ENCODE data around the gene LARGE1.

LARGE1 gene

DNA sequence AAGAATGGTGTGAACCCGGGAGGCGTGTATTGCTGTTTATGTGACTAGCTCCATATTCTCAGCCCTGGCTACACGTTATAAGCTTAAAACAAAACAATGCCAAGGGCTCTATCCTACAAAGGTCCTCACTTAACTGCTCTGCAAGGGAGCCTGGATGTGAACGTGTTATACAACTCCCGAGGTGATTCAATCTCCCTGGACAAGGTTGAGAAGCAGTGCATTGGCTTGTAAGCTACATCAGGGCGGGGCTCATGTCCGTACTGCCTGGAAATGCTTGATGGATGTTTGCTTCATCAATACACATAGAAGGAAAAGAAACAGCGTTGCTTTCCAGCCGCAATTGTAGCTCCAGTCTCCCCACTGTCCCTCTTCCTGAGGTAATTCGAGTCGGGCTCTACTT, 605.2 kb downstream of the LARGE1 start:
- Histone ChIP-seq H3K4me3 (ENCODE audit: low read depth, low read length, poor library complexity, severe bottlenecking) (no peak overlapping the region), H4K20me1 (ENCODE audit: insufficient read depth, low read length) (no peaks in the 10 kb centered on the region), H3K4me1 (ENCODE audit: insufficient read depth, low read length, severe bottlenecking) (peaks cover 4% of the 10 kb centered on the region), H3K27me3 (ENCODE audit: insufficient read depth, low read length) (no peaks in the 10 kb centered on the region), H3K4me2 (ENCODE audit: low read length) (no peak overlapping the region), H3K9ac (ENCODE audit: low read length) (no peak overlapping the region), H3K9me2 (ENCODE audit: low read depth, low read length) (no peaks in the 10 kb centered on the region), H2AFZ (ENCODE audit: low read length) (no peak overlapping the region), H3K36me3 (ENCODE audit: insufficient read depth, low read length) (no peaks in the 10 kb centered on the region), H3K27ac (ENCODE audit: low read depth, low read length, poor library complexity, severe bottlenecking) (no peak overlapping the region), H3F3A (ENCODE audit: insufficient read depth, low read length) (no peaks in the 10 kb centered on the region), H3K9me3 (ENCODE audit: low read length) (no peaks in the 10 kb centered on the region), H3K79me2 (ENCODE audit: insufficient read depth, low read length) (no peaks in the 10 kb centered on the region)
- TF ChIP-seq EZH2 (IDR thresholded peaks at IDR 0.05; ENCODE audit: borderline replicate concordance, low read length) = no peak
- TF ChIP-seq, protein P1, sequence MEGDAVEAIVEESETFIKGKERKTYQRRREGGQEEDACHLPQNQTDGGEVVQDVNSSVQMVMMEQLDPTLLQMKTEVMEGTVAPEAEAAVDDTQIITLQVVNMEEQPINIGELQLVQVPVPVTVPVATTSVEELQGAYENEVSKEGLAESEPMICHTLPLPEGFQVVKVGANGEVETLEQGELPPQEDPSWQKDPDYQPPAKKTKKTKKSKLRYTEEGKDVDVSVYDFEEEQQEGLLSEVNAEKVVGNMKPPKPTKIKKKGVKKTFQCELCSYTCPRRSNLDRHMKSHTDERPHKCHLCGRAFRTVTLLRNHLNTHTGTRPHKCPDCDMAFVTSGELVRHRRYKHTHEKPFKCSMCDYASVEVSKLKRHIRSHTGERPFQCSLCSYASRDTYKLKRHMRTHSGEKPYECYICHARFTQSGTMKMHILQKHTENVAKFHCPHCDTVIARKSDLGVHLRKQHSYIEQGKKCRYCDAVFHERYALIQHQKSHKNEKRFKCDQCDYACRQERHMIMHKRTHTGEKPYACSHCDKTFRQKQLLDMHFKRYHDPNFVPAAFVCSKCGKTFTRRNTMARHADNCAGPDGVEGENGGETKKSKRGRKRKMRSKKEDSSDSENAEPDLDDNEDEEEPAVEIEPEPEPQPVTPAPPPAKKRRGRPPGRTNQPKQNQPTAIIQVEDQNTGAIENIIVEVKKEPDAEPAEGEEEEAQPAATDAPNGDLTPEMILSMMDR (IDR thresholded peaks at IDR 0.05; ENCODE audit: low read length) = no peak

DNA sequence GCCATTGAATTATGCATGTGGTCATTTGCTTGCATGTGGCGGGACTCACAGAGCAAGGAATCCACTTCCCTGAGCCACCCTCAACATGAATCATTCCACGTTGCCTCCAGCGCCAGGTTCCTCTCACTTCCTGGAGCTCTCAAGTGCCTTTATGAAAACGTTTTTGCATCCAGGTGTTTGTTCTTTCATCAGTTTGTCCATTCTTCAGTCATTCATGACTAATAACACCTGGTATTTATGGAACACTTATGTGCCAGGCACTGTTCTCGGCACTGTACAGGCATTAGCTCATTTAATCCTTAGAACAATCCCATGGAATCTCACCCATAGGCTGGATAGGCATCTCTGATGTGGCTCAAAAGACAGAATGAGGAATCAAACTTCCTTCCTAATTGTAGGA, 606.0 kb downstream of the LARGE1 start:
- no peak overlapping the region for H2AFZ ChIP-seq (ENCODE audit: low read length)
- no peaks in the 10 kb centered on the region for H3K36me3 ChIP-seq (ENCODE audit: insufficient read depth, low read length)
- H3K27ac ChIP-seq (ENCODE audit: low read depth, low read length, poor library complexity, severe bottlenecking) = no peak overlapping the region
- no peak overlapping the region for H3K4me2 ChIP-seq (ENCODE audit: low read length)
- no peak overlapping the region for H3K4me3 ChIP-seq (ENCODE audit: low read depth, low read length, poor library complexity, severe bottlenecking)
- no peaks in the 10 kb centered on the region for H3K79me2 ChIP-seq (ENCODE audit: insufficient read depth, low read length)
- H3F3A ChIP-seq (ENCODE audit: insufficient read depth, low read length) = no peaks in the 10 kb centered on the region
- no peaks in the 10 kb centered on the region for H3K27me3 ChIP-seq (ENCODE audit: insufficient read depth, low read length)
- no peaks in the 10 kb centered on the region for H3K9me2 ChIP-seq (ENCODE audit: low read depth, low read length)
- TF ChIP-seq EZH2 (IDR thresholded peaks at IDR 0.05; ENCODE audit: borderline replicate concordance, low read length) = no peak
- TF ChIP-seq, protein P1 (IDR thresholded peaks at IDR 0.05; ENCODE audit: low read length) = no peak
- no peaks in the 10 kb centered on the region for H4K20me1 ChIP-seq (ENCODE audit: insufficient read depth, low read length)
- peaks cover 4% of the 10 kb centered on the region for H3K4me1 ChIP-seq (ENCODE audit: insufficient read depth, low read length, severe bottlenecking)
- no peaks in the 10 kb centered on the region for H3K9me3 ChIP-seq (ENCODE audit: low read length)
- no peak overlapping the region for H3K9ac ChIP-seq (ENCODE audit: low read length)

DNA sequence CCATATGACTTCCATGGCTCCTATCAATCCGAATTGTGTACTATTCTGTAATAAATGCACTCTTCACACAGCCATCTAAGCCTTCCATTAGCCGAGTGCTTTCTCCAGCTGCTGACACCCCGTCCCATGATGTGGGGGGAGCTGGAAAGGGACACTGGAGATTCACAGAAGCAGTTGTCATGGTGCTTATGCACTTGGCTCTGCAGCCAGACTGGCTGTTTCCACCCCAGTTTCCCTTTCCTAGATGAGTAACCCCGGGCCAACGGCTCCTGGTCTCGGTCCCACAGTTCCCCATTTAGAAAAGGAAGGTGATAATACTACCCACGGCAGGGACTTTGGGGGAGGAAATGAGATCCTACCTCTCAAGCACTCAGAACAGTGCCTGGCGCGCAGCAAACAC, 617.2 kb downstream of the LARGE1 start:
- H3K4me2 ChIP-seq (ENCODE audit: low read length) = no peak overlapping the region
- H3K27ac ChIP-seq (ENCODE audit: low read depth, low read length, poor library complexity, severe bottlenecking) = no peak overlapping the region
- H3K79me2 ChIP-seq (ENCODE audit: insufficient read depth, low read length) = no peaks in the 10 kb centered on the region
- no peaks in the 10 kb centered on the region for H3F3A ChIP-seq (ENCODE audit: insufficient read depth, low read length)
- H3K4me1 ChIP-seq (ENCODE audit: insufficient read depth, low read length, severe bottlenecking) = peaks cover 45% of the 10 kb centered on the region
- no peaks in the 10 kb centered on the region for H3K27me3 ChIP-seq (ENCODE audit: insufficient read depth, low read length)
- no peak overlapping the region for H2AFZ ChIP-seq (ENCODE audit: low read length)
- no peaks in the 10 kb centered on the region for H3K9me2 ChIP-seq (ENCODE audit: low read depth, low read length)
- H4K20me1 ChIP-seq (ENCODE audit: insufficient read depth, low read length) = no peaks in the 10 kb centered on the region
- no peaks in the 10 kb centered on the region for H3K9me3 ChIP-seq (ENCODE audit: low read length)
- H3K4me3 ChIP-seq (ENCODE audit: low read depth, low read length, poor library complexity, severe bottlenecking) = no peak overlapping the region
- H3K9ac ChIP-seq (ENCODE audit: low read length) = no peak overlapping the region
- TF ChIP-seq EZH2 (IDR thresholded peaks at IDR 0.05; ENCODE audit: borderline replicate concordance, low read length) = no peak
- TF ChIP-seq, protein P1 (IDR thresholded peaks at IDR 0.05; ENCODE audit: low read length) = no peak
- no peaks in the 10 kb centered on the region for H3K36me3 ChIP-seq (ENCODE audit: insufficient read depth, low read length)
